IMR-90 (cell line): ENCODE data around the gene MED22. TPM values are rescaled to one million over a fixed set of nuclear protein-coding genes. Genes with fewer than 3 reads are reported as not detected.

Experiments
- ATAC-seq: fragments of 200-7000 bp; cut with Tn5 transposase; 2 replicates; pipeline ENCODE4 v1.9.1; 2020; ENCODE audit warnings: low read depth, mild to moderate bottlenecking, moderate library complexity
- BruUV-seq: library from RNA; stranded (reverse); fragments of 400-500 nt; replicated peaks from 2 replicates; lab custom pipeline; 2021; lab: Mats Ljungman, UMichigan
- CTCF ChIA-PET: fragments of 300-600 bp; formaldehyde crosslinking; extraction: SDS; loops from one replicate; lab custom pipeline; 2021; ENCODE audit warnings: antibody characterized with exemption; lab: Yijun Ruan, JAX
- POLR2A ChIA-PET: fragments of 300-600 bp; sonication (Branson Sonifier 250); formaldehyde crosslinking; loops from one replicate; lab custom pipeline; 2022; ENCODE audit warnings: antibody characterized with exemption; ENCODE audit not compliant: unreplicated experiment; lab: Charles Lee
- DNase-seq: peaks from one replicate; pipeline ENCODE4 v3.0.0; 2013
- H2AFZ ChIP-seq: replicated peaks from 2 replicates; pipeline ENCODE3; 2013; ENCODE audit warnings: low read length, mild to moderate bottlenecking; ENCODE audit not compliant: poor library complexity
- H2AK5ac ChIP-seq: 2 replicates; pipeline ENCODE4 v1.6.1; 2013; ENCODE audit warnings: low read depth, low read length, inconsistent platforms
- H2AK9ac ChIP-seq: replicated peaks from 2 replicates; pipeline ENCODE3; 2013; ENCODE audit warnings: mild to moderate bottlenecking, low read depth, low read length, moderate library complexity; ENCODE audit not compliant: poor library complexity
- H2BK120ac ChIP-seq: 2 replicates; pipeline ENCODE4 v1.6.1; 2013; ENCODE audit warnings: low read depth, low read length, inconsistent platforms
- H2BK15ac ChIP-seq: 3 replicates; pipeline ENCODE4 v1.6.1; 2013; ENCODE audit warnings: low read depth, low read length, inconsistent platforms
- H2BK20ac ChIP-seq: 2 replicates; pipeline ENCODE4 v1.6.1; 2013; ENCODE audit warnings: low read depth, mild to moderate bottlenecking, inconsistent platforms, low read length, moderate library complexity
- H2BK5ac ChIP-seq: 2 replicates; pipeline ENCODE4 v1.6.1; 2013; ENCODE audit warnings: mild to moderate bottlenecking, low read depth, low read length, inconsistent platforms; ENCODE audit not compliant: poor library complexity, severe bottlenecking
- H3K14ac ChIP-seq: replicated peaks from 2 replicates; pipeline ENCODE4 v1.6.1; 2013; ENCODE audit warnings: low read depth, low read length, inconsistent platforms
- H3K18ac ChIP-seq: 2 replicates; pipeline ENCODE4 v1.6.1; 2013; ENCODE audit warnings: low read depth, low read length, control low read depth
- H3K23ac ChIP-seq: 2 replicates; pipeline ENCODE4 v1.6.1; 2013; ENCODE audit warnings: low read depth, low read length, inconsistent platforms
- H3K27ac ChIP-seq: 2 replicates; pipeline ENCODE4 v1.5.1; 2013; ENCODE audit warnings: mild to moderate bottlenecking, control low read depth, low read length; ENCODE audit not compliant: insufficient read depth
- H3K27me3 ChIP-seq: 2 replicates; pipeline ENCODE4 v1.6.1; 2013; ENCODE audit warnings: low read length; ENCODE audit not compliant: control insufficient read depth, insufficient read depth
- H3K36me3 ChIP-seq: 2 replicates; pipeline ENCODE4 v1.6.1; 2013; ENCODE audit warnings: low read length, mixed read lengths; ENCODE audit not compliant: control insufficient read depth, insufficient read depth
- H3K4ac ChIP-seq: 2 replicates; pipeline ENCODE4 v1.6.1; 2013; ENCODE audit warnings: low read depth, low read length, inconsistent platforms
- H3K4me1 ChIP-seq: 2 replicates; pipeline ENCODE4 v1.6.1; 2013; ENCODE audit warnings: low read length, mixed read lengths; ENCODE audit not compliant: control insufficient read depth, insufficient read depth
- H3K4me2 ChIP-seq: 2 replicates; pipeline ENCODE4 v1.6.1; 2013; ENCODE audit warnings: low read depth, mild to moderate bottlenecking, control low read depth, low read length, moderate library complexity
- H3K4me3 ChIP-seq: 2 replicates; pipeline ENCODE4 v1.5.1; 2013; ENCODE audit warnings: low read depth, mild to moderate bottlenecking, control low read depth, low read length, moderate library complexity; ENCODE audit not compliant: insufficient read depth
- H3K56ac ChIP-seq: 2 replicates; pipeline ENCODE4 v1.6.1; 2013; ENCODE audit warnings: low read length, inconsistent platforms; ENCODE audit not compliant: insufficient read depth; ENCODE audit errors: extremely low read depth
- H3K79me1 ChIP-seq, 2 experiments: 2 replicates each; pipeline ENCODE4 v1.6.1; 2013; ENCODE audit warnings: low read length in 2 of 2, inconsistent platforms in 1 of 2, low read depth in 1 of 2
- H3K9ac ChIP-seq: 2 replicates; pipeline ENCODE4 v1.6.1; 2013; ENCODE audit warnings: low read depth, low read length, control low read depth
- H3K9me1 ChIP-seq: 2 replicates; pipeline ENCODE4 v1.6.1; 2013; ENCODE audit warnings: low read length, inconsistent platforms; ENCODE audit not compliant: insufficient read depth
- H3K9me3 ChIP-seq: 2 replicates; pipeline ENCODE4 v1.6.1; 2013; ENCODE audit warnings: low read length; ENCODE audit not compliant: control insufficient read depth, insufficient read depth
- H4K20me1 ChIP-seq: 2 replicates; pipeline ENCODE4 v1.6.1; 2013; ENCODE audit warnings: low read length, inconsistent platforms; ENCODE audit not compliant: insufficient read depth
- H4K5ac ChIP-seq: 2 replicates; pipeline ENCODE4 v1.6.1; 2013; ENCODE audit warnings: mild to moderate bottlenecking, low read depth, low read length, control low read depth
- H4K8ac ChIP-seq, 2 experiments: 2 replicates each; pipeline ENCODE4 v1.6.1; 2013; ENCODE audit warnings: low read depth in 2 of 2, low read length in 2 of 2, control low read depth in 1 of 2, inconsistent platforms in 1 of 2
- H4K91ac ChIP-seq: 2 replicates; pipeline ENCODE4 v1.6.1; 2013; ENCODE audit warnings: low read depth, low read length, inconsistent platforms; ENCODE audit not compliant: insufficient read depth
- BHLHE40 ChIP-seq: fragments of 150-350 bp; IDR thresholded peaks from 2 replicates; pipeline ENCODE4 v1.6.1; 2016; ENCODE audit warnings: mild to moderate bottlenecking, low read depth, low read length
- CHD1 ChIP-seq: IDR thresholded peaks from 2 replicates; pipeline ENCODE4 v1.6.1; 2012; ENCODE audit warnings: low read depth, low read length, improper control_type of control experiment
- FOS ChIP-seq: fragments of 150-350 bp; IDR thresholded peaks from 2 replicates; pipeline ENCODE4 v1.6.1; 2016; ENCODE audit warnings: low read depth, low read length
- MAFK ChIP-seq: IDR thresholded peaks from 2 replicates; pipeline ENCODE4 v1.6.1; 2012; ENCODE audit warnings: low read depth, low read length, improper control_type of control experiment
- MAZ ChIP-seq: IDR thresholded peaks from 2 replicates; pipeline ENCODE4 v1.6.1; 2012; ENCODE audit warnings: low read depth, mild to moderate bottlenecking, low read length, improper control_type of control experiment, moderate library complexity, borderline replicate concordance
- MXI1 ChIP-seq: IDR thresholded peaks from 2 replicates; pipeline ENCODE4 v1.6.1; 2012; ENCODE audit warnings: low read depth, mild to moderate bottlenecking, low read length, moderate library complexity, borderline replicate concordance
- NFE2L2 ChIP-seq: fragments of 150-350 bp; IDR thresholded peaks from 2 replicates; pipeline ENCODE4 v1.6.1; 2016; ENCODE audit warnings: low read depth, mild to moderate bottlenecking, low read length
- POLR2A ChIP-seq: IDR thresholded peaks from 2 replicates; pipeline ENCODE4 v1.6.1; 2012; ENCODE audit warnings: mild to moderate bottlenecking, low read depth, low read length
- RAD21 ChIP-seq: IDR thresholded peaks from 2 replicates; pipeline ENCODE4 v1.6.1; 2012; ENCODE audit warnings: low read length, improper control_type of control experiment
- RCOR1 ChIP-seq: IDR thresholded peaks from 2 replicates; pipeline ENCODE4 v1.6.1; 2012; ENCODE audit warnings: mild to moderate bottlenecking, low read length, improper control_type of control experiment; ENCODE audit not compliant: insufficient replicate concordance
- RFX5 ChIP-seq: IDR thresholded peaks from 2 replicates; pipeline ENCODE4 v1.8.0; 2012; ENCODE audit warnings: low read depth, mild to moderate bottlenecking, low read length, moderate library complexity
- SMC3 ChIP-seq: fragments of 150-350 bp; IDR thresholded peaks from 2 replicates; pipeline ENCODE4 v1.6.1; 2016; ENCODE audit warnings: low read depth, mild to moderate bottlenecking, antibody characterized with exemption, low read length, moderate library complexity
- WGBS, 2 experiments: methylation state at CpG; one replicate each; pipeline versions ENCODE4 v1.1.5 to v1.1.7; 2013; ENCODE audit warnings: missing lambda C conversion rate in 2 of 2; ENCODE audit not compliant: insufficient read length in 1 of 2; ENCODE audit errors: extremely low coverage in 2 of 2; 5-methylcytosine and 5-hydroxymethylcytosine counted together
- dilution Hi-C: fragments of 300-500 bp; cut with HindIII; formaldehyde crosslinking; loops from one replicate; pipeline ENCODE4 v1.14.3; 2018; ENCODE audit warnings: low sequenced_read_pairs; ENCODE audit not compliant: unreplicated experiment
- in situ Hi-C: fragments of 300-500 bp; cut with MboI; formaldehyde crosslinking; loops from 3 replicates; pipeline ENCODE4 v1.14.3; 2019; ENCODE audit warnings: low sequenced_read_pairs, inconsistent platforms, mixed read lengths
- intact Hi-C: fragments of 100-400 bp; cut with micrococcal nuclease; formaldehyde crosslinking; loops from 2 replicates; pipeline ENCODE4 v1.10.0; 2022
- polyA plus RNA-seq, 3 experiments: library from polyadenylated mRNA; depleted of rRNA; stranded (reverse); fragments of >200 nt; gene quantifications; 2 replicates each; pipeline ENCODE4 v1.2.3, GENCODE V29; 2012; ENCODE audit warnings: low replicate concordance in 1 of 3
- total RNA-seq: library from RNA; depleted of rRNA; stranded (reverse); fragments of >200 nt; gene quantifications from 2 replicates; pipeline ENCODE4 v1.2.3, GENCODE V29; 2012
- TF ChIP-seq, protein P1 (sequence below): conservative IDR thresholded peaks from 2 replicates; pipeline ENCODE4 v1.5.1; 2012; ENCODE audit warnings: mild to moderate bottlenecking, low read depth, low read length, improper control_type of control experiment
- TF ChIP-seq, protein P2 (sequence below): fragments of 150-350 bp; IDR thresholded peaks from 2 replicates; pipeline ENCODE4 v1.6.1; 2016; ENCODE audit warnings: low read depth, mild to moderate bottlenecking, low read length, moderate library complexity, borderline replicate concordance

The MED22 gene
- total and polyA plus RNA-seq, 2 of the 4 experiments (the other 2 are of a cell fraction): 7.9 to 28.3 TPM

DNA sequence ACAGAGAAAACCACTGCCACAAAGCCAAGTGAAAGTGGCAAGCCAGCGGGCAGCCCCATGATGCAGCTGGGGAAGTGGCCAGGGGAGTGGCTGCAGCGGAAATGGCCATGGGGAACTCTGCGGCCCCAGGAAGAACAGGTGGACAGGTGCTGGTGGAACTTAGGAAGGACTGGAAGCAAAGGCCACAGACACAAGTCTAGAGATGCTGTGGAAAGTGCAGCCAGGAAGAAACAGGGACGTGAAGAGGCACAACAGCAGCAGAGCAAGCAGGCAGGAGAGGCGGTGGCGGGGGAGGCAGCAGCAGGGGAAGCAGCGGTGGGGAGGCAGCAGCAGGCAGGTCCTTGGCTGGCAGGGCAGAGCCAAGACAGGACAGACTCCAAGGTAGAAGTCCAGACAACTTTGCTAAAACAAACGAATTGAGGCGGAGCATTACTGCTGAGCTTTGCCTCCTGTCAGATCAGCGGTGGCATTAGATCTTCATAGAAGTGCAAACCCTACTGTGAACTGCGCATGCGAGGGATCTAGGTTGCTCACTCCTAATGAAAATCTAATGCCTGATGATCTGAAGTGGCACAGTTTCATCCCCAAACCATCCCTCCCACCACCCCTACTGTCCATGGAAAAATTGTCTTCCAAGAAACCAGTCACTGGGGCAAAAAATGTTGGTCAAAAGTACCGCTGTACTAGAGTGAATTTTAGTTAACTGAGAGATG, 23.8 kb downstream of the MED22 start:
- Histone ChIP-seq H2AK9ac (no peak overlapping the region), H2BK15ac (no peak overlapping the region), H3K9me3 (no peaks in the 10 kb centered on the region), H2BK5ac (no peak overlapping the region), H3K23ac (no peak overlapping the region), H3K4me1 (no peaks in the 10 kb centered on the region), H2BK20ac (no peak overlapping the region), H3K9ac (no peak overlapping the region), H4K5ac (no peak overlapping the region), H3K36me3 (no peaks in the 10 kb centered on the region), H2BK120ac (no peak overlapping the region), H4K91ac (no peak overlapping the region), H3K27ac (no peak overlapping the region), H2AFZ (no peak overlapping the region), H2AK5ac (no peak overlapping the region), H3K4me3 (no peak overlapping the region), H3K9me1 (no peaks in the 10 kb centered on the region), H3K27me3 (peaks cover 17% of the 10 kb centered on the region), H3K14ac (no peak overlapping the region), H3K4ac (no peak overlapping the region), H3K56ac (no peak overlapping the region), H4K20me1 (no peaks in the 10 kb centered on the region), H4K8ac (no peak overlapping the region), H3K79me1 (no peaks in the 10 kb centered on the region), H3K4me2 (no peak overlapping the region), H3K18ac (no peak overlapping the region)
- no peak for TF ChIP-seq BHLHE40
- TF ChIP-seq SMC3: no peak
- TF ChIP-seq POLR2A: no peak
- TF ChIP-seq RFX5: no peak
- TF ChIP-seq MAZ: no peak
- TF ChIP-seq MAFK: no peak
- TF ChIP-seq MXI1: no peak
- no peak for TF ChIP-seq FOS
- TF ChIP-seq, protein P1, sequence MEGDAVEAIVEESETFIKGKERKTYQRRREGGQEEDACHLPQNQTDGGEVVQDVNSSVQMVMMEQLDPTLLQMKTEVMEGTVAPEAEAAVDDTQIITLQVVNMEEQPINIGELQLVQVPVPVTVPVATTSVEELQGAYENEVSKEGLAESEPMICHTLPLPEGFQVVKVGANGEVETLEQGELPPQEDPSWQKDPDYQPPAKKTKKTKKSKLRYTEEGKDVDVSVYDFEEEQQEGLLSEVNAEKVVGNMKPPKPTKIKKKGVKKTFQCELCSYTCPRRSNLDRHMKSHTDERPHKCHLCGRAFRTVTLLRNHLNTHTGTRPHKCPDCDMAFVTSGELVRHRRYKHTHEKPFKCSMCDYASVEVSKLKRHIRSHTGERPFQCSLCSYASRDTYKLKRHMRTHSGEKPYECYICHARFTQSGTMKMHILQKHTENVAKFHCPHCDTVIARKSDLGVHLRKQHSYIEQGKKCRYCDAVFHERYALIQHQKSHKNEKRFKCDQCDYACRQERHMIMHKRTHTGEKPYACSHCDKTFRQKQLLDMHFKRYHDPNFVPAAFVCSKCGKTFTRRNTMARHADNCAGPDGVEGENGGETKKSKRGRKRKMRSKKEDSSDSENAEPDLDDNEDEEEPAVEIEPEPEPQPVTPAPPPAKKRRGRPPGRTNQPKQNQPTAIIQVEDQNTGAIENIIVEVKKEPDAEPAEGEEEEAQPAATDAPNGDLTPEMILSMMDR: no peak
- TF ChIP-seq, protein P2, sequence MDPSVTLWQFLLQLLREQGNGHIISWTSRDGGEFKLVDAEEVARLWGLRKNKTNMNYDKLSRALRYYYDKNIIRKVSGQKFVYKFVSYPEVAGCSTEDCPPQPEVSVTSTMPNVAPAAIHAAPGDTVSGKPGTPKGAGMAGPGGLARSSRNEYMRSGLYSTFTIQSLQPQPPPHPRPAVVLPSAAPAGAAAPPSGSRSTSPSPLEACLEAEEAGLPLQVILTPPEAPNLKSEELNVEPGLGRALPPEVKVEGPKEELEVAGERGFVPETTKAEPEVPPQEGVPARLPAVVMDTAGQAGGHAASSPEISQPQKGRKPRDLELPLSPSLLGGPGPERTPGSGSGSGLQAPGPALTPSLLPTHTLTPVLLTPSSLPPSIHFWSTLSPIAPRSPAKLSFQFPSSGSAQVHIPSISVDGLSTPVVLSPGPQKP: no peak
- TF ChIP-seq CHD1: no peak
- no peak for TF ChIP-seq RAD21
- TF ChIP-seq RCOR1: no peak
- no peak for TF ChIP-seq NFE2L2
- dilution Hi-C loops: no loop called here
- POLR2A ChIA-PET: no interaction called here
- intact Hi-C loops: no loop called here
- ATAC-seq: no peak
- in situ Hi-C loops: no loop called here
- WGBS, 2 experiments: 85% methylated on average over 7 of the region's 13 CpGs; no CpG with 5 or more reads in 1 of the 2 experiments
- CTCF ChIA-PET: interaction anchor here (0.5 kb wide), 1 partner anchor 139 kb away, joined by 5 read pairs; no protein-coding TSS in a partner anchor
- BruUV-seq: no TSS peak
- no peak for DNase-seq
